CD14-positive monocyte (primary cell): ENCODE data around the gene RAPGEF5. TPM values are rescaled to one million over a fixed set of nuclear protein-coding genes. Genes with fewer than 3 reads are reported as not detected.

Experiments
- DNase-seq, 3 donors: peaks; one replicate each; pipeline ENCODE4 v3.0.0-alpha.2; 2011 to 2022
- H2AFZ ChIP-seq: 2 replicates; pipeline ENCODE4 v1.6.0; 2012; ENCODE audit warnings: mild to moderate bottlenecking, low read depth, low read length, inconsistent platforms; ENCODE audit not compliant: insufficient read depth, poor library complexity, severe bottlenecking
- H3K27ac ChIP-seq, 2 donors: 1 replicate in 1 of 2; 2 replicates in 1 of 2; pipeline ENCODE4 v1.5.1; 2012 to 2013; ENCODE audit warnings: low read length in 2 of 2, control low read depth in 1 of 2, inconsistent platforms in 1 of 2, low read depth in 1 of 2, mild to moderate bottlenecking in 1 of 2
- H3K27me3 ChIP-seq, 2 donors: one replicate each; pipeline versions ENCODE4 v1.6.0 to v1.6.1; 2011 to 2013; ENCODE audit warnings: low read length in 2 of 2; ENCODE audit not compliant: control insufficient read depth in 2 of 2, insufficient read depth in 2 of 2
- H3K36me3 ChIP-seq, 2 donors: replicated peaks in 1 of 2; 1 replicate in 1 of 2; 2 replicates in 1 of 2; pipeline versions ENCODE4 v1.5.1 to v1.6.1; 2012 to 2013; ENCODE audit warnings: low read length in 2 of 2, control low read depth in 1 of 2, inconsistent platforms in 1 of 2, mild to moderate bottlenecking in 1 of 2; ENCODE audit not compliant: insufficient read depth in 2 of 2, control insufficient read depth in 1 of 2
- H3K4me1 ChIP-seq, 2 donors: 1 replicate in 1 of 2; 2 replicates in 1 of 2; pipeline versions ENCODE4 v1.5.1 to v1.6.1; 2012 to 2013; ENCODE audit warnings: low read length in 2 of 2, control low read depth in 1 of 2, inconsistent platforms in 1 of 2, mild to moderate bottlenecking in 1 of 2, moderate library complexity in 1 of 2; ENCODE audit not compliant: insufficient read depth in 2 of 2, control insufficient read depth in 1 of 2
- H3K4me2 ChIP-seq: replicated peaks from 2 replicates; pipeline ENCODE3; 2012; ENCODE audit warnings: low read length, moderate library complexity, mild to moderate bottlenecking; ENCODE audit not compliant: poor library complexity, severe bottlenecking; ENCODE audit errors: extremely low read depth
- H3K4me3 ChIP-seq, 3 experiments: fragments of 200-600 bp in 1 of 3; sonication (generic) in 1 of 3; replicated peaks in 1 of 3; 1 replicate in 2 of 3; 2 replicates in 1 of 3; pipeline ENCODE4 v1.5.1; 2011 to 2013; ENCODE audit warnings: low read length in 3 of 3, mild to moderate bottlenecking in 3 of 3, control low read depth in 2 of 3, low read depth in 2 of 3, inconsistent platforms in 1 of 3, moderate library complexity in 1 of 3
- H3K79me2 ChIP-seq: 2 replicates; pipeline ENCODE4 v1.6.0; 2012; ENCODE audit warnings: mild to moderate bottlenecking, control low read depth, inconsistent platforms, low read length, moderate library complexity; ENCODE audit not compliant: insufficient read depth
- H3K9ac ChIP-seq: 2 replicates; pipeline ENCODE4 v1.6.0; 2017; ENCODE audit warnings: low read length, mild to moderate bottlenecking; ENCODE audit not compliant: insufficient read depth, poor library complexity, severe bottlenecking
- H3K9me3 ChIP-seq, 2 donors: replicated peaks in 1 of 2; 1 replicate in 1 of 2; 2 replicates in 1 of 2; pipeline versions ENCODE4 v1.5.1 to v1.6.1; 2012 to 2013; ENCODE audit warnings: low read length in 2 of 2, control low read depth in 1 of 2; ENCODE audit not compliant: control insufficient read depth in 1 of 2, insufficient read depth in 1 of 2
- H4K20me1 ChIP-seq: 2 replicates; pipeline ENCODE4 v1.6.0; 2012; ENCODE audit warnings: mild to moderate bottlenecking, low read length, control low read depth, moderate library complexity; ENCODE audit not compliant: insufficient read depth
- H3K27ac Mint-ChIP-seq, 7 donors: one replicate each; pipeline ENCODE4 v1.8.0; 2020; ENCODE audit warnings: mild to moderate bottlenecking in 7 of 7, mixed read lengths in 7 of 7, moderate library complexity in 6 of 7, inconsistent platforms in 2 of 7
- H3K27me3 Mint-ChIP-seq, 3 donors: one replicate each; pipeline ENCODE4 v1.8.0; 2021 to 2022; ENCODE audit warnings: low read depth in 3 of 3, mild to moderate bottlenecking in 3 of 3, mixed read lengths in 3 of 3, moderate library complexity in 3 of 3, inconsistent platforms in 1 of 3
- H3K36me3 Mint-ChIP-seq, 2 donors: one replicate each; pipeline ENCODE4 v1.8.0; 2020; ENCODE audit warnings: mixed read lengths in 2 of 2, inconsistent platforms in 1 of 2, mild to moderate bottlenecking in 1 of 2
- H3K4me1 Mint-ChIP-seq: one replicate; pipeline ENCODE4 v1.8.0; 2020; ENCODE audit warnings: mild to moderate bottlenecking, mixed read lengths
- H3K4me3 Mint-ChIP-seq, 2 donors: one replicate each; pipeline ENCODE4 v1.8.0; 2020; ENCODE audit warnings: mild to moderate bottlenecking in 2 of 2, mixed read lengths in 2 of 2, moderate library complexity in 1 of 2
- H3K9me3 Mint-ChIP-seq, 7 donors: one replicate each; pipeline ENCODE4 v1.8.0; 2020 to 2022; ENCODE audit warnings: mixed read lengths in 7 of 7, mild to moderate bottlenecking in 6 of 7, moderate library complexity in 6 of 7, inconsistent platforms in 2 of 7
- WGBS: methylation state at CpG from one replicate; pipeline ENCODE4 v1.1.5; 2013; ENCODE audit warnings: missing lambda C conversion rate; ENCODE audit not compliant: insufficient coverage; 5-methylcytosine and 5-hydroxymethylcytosine counted together
- intact Hi-C, 2 donors: fragments of 100-400 bp; cut with micrococcal nuclease; formaldehyde crosslinking; loops; one replicate each; pipeline versions ENCODE4 v1.15.0 to v1.15.1; 2023
- polyA plus RNA-seq, 3 donors: library from polyadenylated mRNA; depleted of rRNA in 1 of 3; unstranded in 2 of 3; stranded (reverse) in 1 of 3; fragments of 300-500 nt in 2 of 3; fragments of >200 nt in 1 of 3; fragmentation: Illumina TruSeq in 2 of 3; gene quantifications; 1 replicate in 2 of 3; 2 replicates in 1 of 3; pipeline ENCODE4 v1.2.3, GENCODE V29; 2012 to 2021
- TF ChIP-seq, protein P1 (sequence below): fragments of 200-600 bp; IDR thresholded peaks from one replicate; pipeline ENCODE4 v1.8.0; 2022; ENCODE audit warnings: antibody characterized with exemption, mild to moderate bottlenecking

RAPGEF5 gene
- polyA plus RNA-seq, 3 donors = not detected

DNA sequence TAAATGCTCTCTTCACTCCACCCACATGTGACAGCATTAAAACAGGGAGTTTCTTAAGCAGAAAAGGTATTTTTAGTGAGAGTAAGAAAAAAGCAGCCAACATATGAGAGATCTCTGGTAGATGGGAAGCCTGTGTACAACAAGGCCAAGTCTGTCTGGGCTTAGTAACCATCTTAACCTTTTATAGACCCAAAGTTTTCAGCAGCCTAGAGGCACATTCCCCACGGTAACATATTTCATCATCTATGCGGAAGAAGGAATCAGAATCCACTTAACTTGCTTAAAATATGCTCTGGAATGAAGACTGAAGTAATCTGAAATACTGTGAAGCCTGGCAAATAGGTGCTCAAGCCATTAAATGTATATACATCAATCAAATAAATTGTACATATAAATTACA is 127.8 kb downstream of the RAPGEF5 start:
- Mint-ChIP-seq H3K27me3 (peaks cover 0 to 2% (median 0%) of the 10 kb centered on the region in 3 donors), H3K27ac (no peak overlapping the region)
- H3K4me3 ChIP-seq = no peak overlapping the region

DNA sequence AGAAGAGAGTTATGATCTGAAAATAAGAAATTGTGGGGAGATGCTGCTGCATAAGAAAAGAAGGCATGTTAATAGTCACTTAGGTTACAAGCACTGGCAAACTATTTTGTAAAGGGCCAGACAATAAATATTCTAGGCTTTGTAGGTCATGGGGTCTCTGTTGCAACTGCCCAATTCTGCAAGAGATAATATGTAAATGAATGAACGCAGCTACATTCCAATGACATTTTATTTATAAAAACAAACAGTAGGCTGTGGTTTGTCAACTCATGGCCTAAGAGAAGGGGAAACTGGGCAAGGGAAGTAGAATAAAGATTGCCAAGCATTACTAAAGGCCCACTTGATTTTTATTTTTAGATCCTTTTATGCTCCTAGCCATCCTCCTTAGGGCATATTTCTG is 133.1 kb downstream of the RAPGEF5 start:
- no peak for DNase-seq
- H4K20me1 ChIP-seq = no peaks in the 10 kb centered on the region
- Mint-ChIP-seq H3K4me1 (peaks cover 1% of the 10 kb centered on the region), H3K36me3 (no peaks in the 10 kb centered on the region), H3K9me3 (peaks cover 0 to 10% (median 0%) of the 10 kb centered on the region in 7 donors), H3K27ac (no peak overlapping the region), H3K4me3 (no peak overlapping the region), H3K27me3 (peaks cover 0 to 2% (median 0%) of the 10 kb centered on the region in 3 donors)
- H3K9me3 ChIP-seq = peaks cover 0 to 3% of the 10 kb centered on the region in 2 donors
- no peak overlapping the region for H3K27ac ChIP-seq
- no peaks in the 10 kb centered on the region for H3K27me3 ChIP-seq
- H3K36me3 ChIP-seq = no peaks in the 10 kb centered on the region
- no peaks in the 10 kb centered on the region for H3K79me2 ChIP-seq
- no peak overlapping the region for H2AFZ ChIP-seq
- TF ChIP-seq, protein P1, sequence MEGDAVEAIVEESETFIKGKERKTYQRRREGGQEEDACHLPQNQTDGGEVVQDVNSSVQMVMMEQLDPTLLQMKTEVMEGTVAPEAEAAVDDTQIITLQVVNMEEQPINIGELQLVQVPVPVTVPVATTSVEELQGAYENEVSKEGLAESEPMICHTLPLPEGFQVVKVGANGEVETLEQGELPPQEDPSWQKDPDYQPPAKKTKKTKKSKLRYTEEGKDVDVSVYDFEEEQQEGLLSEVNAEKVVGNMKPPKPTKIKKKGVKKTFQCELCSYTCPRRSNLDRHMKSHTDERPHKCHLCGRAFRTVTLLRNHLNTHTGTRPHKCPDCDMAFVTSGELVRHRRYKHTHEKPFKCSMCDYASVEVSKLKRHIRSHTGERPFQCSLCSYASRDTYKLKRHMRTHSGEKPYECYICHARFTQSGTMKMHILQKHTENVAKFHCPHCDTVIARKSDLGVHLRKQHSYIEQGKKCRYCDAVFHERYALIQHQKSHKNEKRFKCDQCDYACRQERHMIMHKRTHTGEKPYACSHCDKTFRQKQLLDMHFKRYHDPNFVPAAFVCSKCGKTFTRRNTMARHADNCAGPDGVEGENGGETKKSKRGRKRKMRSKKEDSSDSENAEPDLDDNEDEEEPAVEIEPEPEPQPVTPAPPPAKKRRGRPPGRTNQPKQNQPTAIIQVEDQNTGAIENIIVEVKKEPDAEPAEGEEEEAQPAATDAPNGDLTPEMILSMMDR = no peak
- intact Hi-C loops = no loop called here
- WGBS = no CpG with 5 or more reads among the region's 1 CpG
- no peak overlapping the region for H3K4me2 ChIP-seq
- H3K4me1 ChIP-seq = no peaks in the 10 kb centered on the region
- H3K4me3 ChIP-seq = no peak overlapping the region
- no peak overlapping the region for H3K9ac ChIP-seq

More for the DNA sequence above, 127.8 kb downstream of the RAPGEF5 start:
- no peak overlapping the region for H3K9ac ChIP-seq
- Mint-ChIP-seq H3K9me3 (no peaks in the 10 kb centered on the region), H3K4me3 (no peak overlapping the region), H3K4me1 (no peaks in the 10 kb centered on the region), H3K36me3 (no peaks in the 10 kb centered on the region)
- H2AFZ ChIP-seq = no peak overlapping the region
- no CpG with 5 or more reads among the region's 2 CpGs for WGBS
- TF ChIP-seq, protein P1 = no peak
- H3K27ac ChIP-seq = no peak overlapping the region
- H3K4me1 ChIP-seq = no peaks in the 10 kb centered on the region
- no peak for DNase-seq
- H3K9me3 ChIP-seq = no peaks in the 10 kb centered on the region
- no peaks in the 10 kb centered on the region for H3K79me2 ChIP-seq
- no peaks in the 10 kb centered on the region for H4K20me1 ChIP-seq
- H3K4me2 ChIP-seq = no peak overlapping the region
- intact Hi-C loops = no loop called here
- H3K36me3 ChIP-seq = no peaks in the 10 kb centered on the region
- H3K27me3 ChIP-seq = no peaks in the 10 kb centered on the region
